ENCODE data around the gene UNC80.
A peak's percentile ranks its signal among the peaks of the same experiment; 100 is the strongest.

UNC80 gene

GRCh38 chr2:209958016-209958415 is 186.4 kb downstream of the UNC80 start:
- TF ChIP-seq, protein P1, sequence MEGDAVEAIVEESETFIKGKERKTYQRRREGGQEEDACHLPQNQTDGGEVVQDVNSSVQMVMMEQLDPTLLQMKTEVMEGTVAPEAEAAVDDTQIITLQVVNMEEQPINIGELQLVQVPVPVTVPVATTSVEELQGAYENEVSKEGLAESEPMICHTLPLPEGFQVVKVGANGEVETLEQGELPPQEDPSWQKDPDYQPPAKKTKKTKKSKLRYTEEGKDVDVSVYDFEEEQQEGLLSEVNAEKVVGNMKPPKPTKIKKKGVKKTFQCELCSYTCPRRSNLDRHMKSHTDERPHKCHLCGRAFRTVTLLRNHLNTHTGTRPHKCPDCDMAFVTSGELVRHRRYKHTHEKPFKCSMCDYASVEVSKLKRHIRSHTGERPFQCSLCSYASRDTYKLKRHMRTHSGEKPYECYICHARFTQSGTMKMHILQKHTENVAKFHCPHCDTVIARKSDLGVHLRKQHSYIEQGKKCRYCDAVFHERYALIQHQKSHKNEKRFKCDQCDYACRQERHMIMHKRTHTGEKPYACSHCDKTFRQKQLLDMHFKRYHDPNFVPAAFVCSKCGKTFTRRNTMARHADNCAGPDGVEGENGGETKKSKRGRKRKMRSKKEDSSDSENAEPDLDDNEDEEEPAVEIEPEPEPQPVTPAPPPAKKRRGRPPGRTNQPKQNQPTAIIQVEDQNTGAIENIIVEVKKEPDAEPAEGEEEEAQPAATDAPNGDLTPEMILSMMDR (conservative IDR thresholded peaks at IDR 0.05; ENCODE audit: low read depth, low read length) = no peak
- no peak for DNase-seq (ENCODE audit: low read depth)
- no peak overlapping the region for H3K4me3 ChIP-seq (ENCODE audit: low read depth, low read length)

GRCh38 chr2:209960045-209960444 is 188.4 kb downstream of the UNC80 start:
- no peak overlapping the region for H3K4me3 ChIP-seq (ENCODE audit: low read depth, low read length)
- TF ChIP-seq, protein P1 (conservative IDR thresholded peaks at IDR 0.05; ENCODE audit: low read depth, low read length) = no peak
- DNase-seq (ENCODE audit: low read depth) = no peak

DNA sequence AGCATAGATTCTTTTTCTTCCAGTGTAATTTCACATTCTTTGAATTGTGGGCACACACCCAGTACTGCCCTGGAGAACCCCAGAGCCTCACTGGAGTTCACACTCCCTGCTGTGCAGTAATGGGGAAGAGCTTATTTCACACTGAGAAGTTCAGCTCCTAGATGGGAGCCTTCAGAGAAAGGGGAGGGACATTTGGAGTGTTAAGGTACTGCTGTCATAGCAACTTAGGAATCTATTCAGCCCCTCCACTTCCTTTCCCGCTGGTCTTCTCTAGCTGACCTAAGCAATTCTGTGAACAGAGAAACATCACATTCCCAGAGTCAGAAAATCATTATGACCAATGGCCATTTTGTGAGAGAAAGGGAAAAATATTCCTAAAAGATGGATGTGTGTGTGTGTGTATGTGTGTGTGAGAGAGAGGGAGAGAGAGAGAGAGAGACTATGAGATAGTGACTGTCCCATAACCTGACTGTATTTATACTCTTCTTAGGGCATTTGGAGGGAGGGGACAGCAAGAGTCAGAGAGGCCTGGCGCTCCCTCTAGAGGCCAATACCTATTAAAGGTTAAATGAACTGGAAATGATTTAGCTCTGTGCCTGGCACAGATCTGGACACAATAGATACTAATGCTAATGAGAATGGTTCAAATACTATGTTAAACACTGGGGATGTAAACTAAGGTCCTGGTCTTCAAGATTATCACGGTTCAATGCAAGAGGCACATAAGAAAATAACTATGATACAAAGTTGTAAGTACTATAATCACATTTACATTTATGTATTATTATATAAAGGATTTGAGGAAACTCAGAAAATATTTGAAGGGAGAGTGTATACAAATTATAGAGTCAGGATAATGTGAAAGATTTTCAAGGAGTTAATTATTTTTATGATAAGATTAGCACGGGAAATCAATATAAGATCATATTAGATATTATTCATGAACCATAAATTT is 189.3 kb downstream of the UNC80 start:
- DNase-seq (ENCODE audit: low read depth) = peak; percentile 96
- H3K4me3 ChIP-seq (ENCODE audit: low read depth, low read length) = no peak overlapping the region
- TF ChIP-seq, protein P1 (conservative IDR thresholded peaks at IDR 0.05; ENCODE audit: low read depth, low read length) = peak; percentile 80

GRCh38 chr2:209965723-209966122 is 194.1 kb downstream of the UNC80 start:
- H3K4me3 ChIP-seq (ENCODE audit: low read depth, low read length) = no peak overlapping the region
- no peak for DNase-seq (ENCODE audit: low read depth)
- TF ChIP-seq, protein P1 (conservative IDR thresholded peaks at IDR 0.05; ENCODE audit: low read depth, low read length) = no peak

- TF ChIP-seq, protein P1 (conservative IDR thresholded peaks at IDR 0.05; ENCODE audit: low read depth, low read length) = no peak
- no peak overlapping the region for H3K4me3 ChIP-seq (ENCODE audit: low read depth, low read length)
- no peak for DNase-seq (ENCODE audit: low read depth)
Observed at GRCh38 chr2:209969692-209970091, 198.1 kb downstream of the UNC80 start.

GRCh38 chr2:209970271-209970670 is 198.6 kb downstream of the UNC80 start:
- H3K4me3 ChIP-seq (ENCODE audit: low read depth, low read length) = no peak overlapping the region
- TF ChIP-seq, protein P1 (conservative IDR thresholded peaks at IDR 0.05; ENCODE audit: low read depth, low read length) = no peak
- DNase-seq (ENCODE audit: low read depth) = peak; percentile 9

DNA sequence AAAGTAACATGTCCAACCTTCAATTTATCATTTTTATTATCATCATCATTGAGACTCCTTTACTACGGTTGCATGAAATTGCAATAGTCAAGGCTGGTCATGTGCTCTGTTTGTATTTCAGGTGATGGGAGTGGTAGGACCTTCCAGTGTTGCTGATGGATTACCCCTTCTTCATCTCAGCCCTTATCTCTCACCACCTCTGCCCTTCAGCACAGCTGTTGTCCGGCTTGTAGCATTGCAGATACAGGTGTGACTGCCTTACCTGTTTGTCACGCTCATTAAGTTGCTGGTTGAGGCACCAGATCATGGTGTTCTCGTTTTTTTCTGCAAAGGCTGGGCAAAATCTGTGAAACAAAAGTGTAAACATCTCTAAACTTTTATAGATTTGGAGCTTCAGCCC is 199.1 kb downstream of the UNC80 start:
- DNase-seq (ENCODE audit: low read depth) = no peak
- TF ChIP-seq, protein P1 (conservative IDR thresholded peaks at IDR 0.05; ENCODE audit: low read depth, low read length) = no peak
- H3K4me3 ChIP-seq (ENCODE audit: low read depth, low read length) = no peak overlapping the region

Data from choroid plexus epithelial cell (primary cell).